ENCODE results near the gene ERICH6B. TPM values are rescaled to one million over a fixed set of nuclear protein-coding genes. Genes with fewer than 3 reads are reported as not detected.

The ERICH6B gene
- total and polyA plus RNA-seq, 2 of the 8 experiments (the other 6 are each of a cell fraction or from before 2014, with no cell fraction given) = not detected

DNA sequence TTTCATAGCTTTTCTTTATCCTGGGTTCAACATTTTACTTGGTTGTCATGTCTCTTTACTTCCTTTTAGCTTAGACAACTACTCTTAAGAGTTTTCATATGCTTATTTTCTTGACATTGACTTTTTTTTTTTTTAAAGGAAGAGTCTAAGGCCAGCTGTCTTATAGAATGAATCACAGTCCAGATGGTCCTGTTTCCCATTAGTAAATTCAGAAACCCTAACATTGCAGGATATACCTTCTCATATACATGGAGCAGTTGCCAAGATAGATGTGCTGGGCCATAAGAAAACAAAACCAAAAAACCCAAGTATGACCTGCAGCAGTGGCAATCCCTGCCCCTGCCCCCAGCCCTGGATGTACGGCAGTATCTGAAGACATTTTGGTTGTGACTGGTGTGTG is 78.0 kb downstream of the ERICH6B start:
- H2AFZ ChIP-seq (ENCODE audit: low read length) = no peak overlapping the region
- H3K36me3 ChIP-seq (ENCODE audit: control insufficient read depth in 2 of 4, insufficient read depth in 4 of 4, low read length in 3 of 4) = peaks cover 0 to 14% (median 8%) of the 10 kb centered on the region in 4 experiments; a peak in 6 of 8 replicates
- 95% methylated on average over 1 of the region's 1 CpG; no CpG with 5 or more reads in 1 of the 2 experiments for WGBS, 2 experiments (ENCODE audit: extremely low coverage in 1 of 2, insufficient coverage in 1 of 2, insufficient read length in 1 of 2, insufficient replicate concordance in 2 of 2, low coverage in 1 of 2, low lambda C conversion rate in 2 of 2, missing lambda C conversion rate in 1 of 2)
- H3K56ac ChIP-seq (replicated peaks; ENCODE audit: insufficient read length, low read depth, low read length) = no peak overlapping the region
- no peak overlapping the region for H3K4me2 ChIP-seq (ENCODE audit: insufficient read depth in 1 of 2, low read depth in 2 of 2, low read length in 2 of 2)
- DNase-seq (ENCODE audit: low read depth in 1 of 2, low spot score in 2 of 2) = no peak
- H3K79me1 ChIP-seq (ENCODE audit: low read depth, low read length) = no peaks in the 10 kb centered on the region
- H3K23ac ChIP-seq (ENCODE audit: insufficient read length) = no peak overlapping the region
- H3K27ac ChIP-seq (ENCODE audit: low read depth, low read length) = no peak overlapping the region
- no peak overlapping the region for H3K9ac ChIP-seq (replicated peaks in 1 of 4; ENCODE audit: extremely low read depth in 1 of 4, low read depth in 3 of 4, low read length in 3 of 4)
- H2BK120ac ChIP-seq (replicated peaks; ENCODE audit: low read depth, low read length) = no peak overlapping the region
- H4K20me1 ChIP-seq (replicated peaks in 1 of 2; ENCODE audit: control insufficient read depth in 1 of 2, insufficient read depth in 2 of 2, low read length in 2 of 2) = no peaks in the 10 kb centered on the region
- H2BK15ac ChIP-seq (ENCODE audit: low read length) = no peak overlapping the region
- no peak for FAIRE-seq
- H3K4ac ChIP-seq (replicated peaks; ENCODE audit: insufficient read length, low read depth, low read length) = no peak overlapping the region
- H3K9me3 ChIP-seq (ENCODE audit: insufficient read depth in 2 of 2, low read depth in 1 of 2, low read length in 1 of 2) = no peaks in the 10 kb centered on the region
- H2BK5ac ChIP-seq (ENCODE audit: low read depth, low read length) = no peak overlapping the region
- no peak overlapping the region for H4K8ac ChIP-seq (ENCODE audit: extremely low read depth, insufficient read depth, low read length)
- H3K18ac ChIP-seq (ENCODE audit: extremely low read depth, low read length) = no peak overlapping the region
- no peak overlapping the region for H2BK20ac ChIP-seq (ENCODE audit: low read length)
- H2BK12ac ChIP-seq (ENCODE audit: low read depth, low read length) = no peak overlapping the region
- H3K79me2 ChIP-seq (ENCODE audit: control insufficient read depth in 1 of 2, insufficient read depth in 2 of 2, low read length in 2 of 2) = no peaks in the 10 kb centered on the region
- H3K4me1 ChIP-seq (replicated peaks in 1 of 4; ENCODE audit: control insufficient read depth in 3 of 4, insufficient read depth in 4 of 4, low read length in 3 of 4) = peaks cover 0 to 2% (median 0%) of the 10 kb centered on the region in 4 experiments; a peak in 3 of 7 replicates
- H2AK5ac ChIP-seq (ENCODE audit: low read depth, low read length) = no peak overlapping the region
- CTCF ChIA-PET (ENCODE audit: partially characterized antibody) = interaction anchor here (1.0 to 1.5 kb wide), 3 partner anchors 13 to 39 kb away, joined by 3 read pairs; no protein-coding TSS in a partner anchor
- H3K14ac ChIP-seq (ENCODE audit: insufficient read length) = no peak overlapping the region
- no peaks in the 10 kb centered on the region for H3K23me2 ChIP-seq (ENCODE audit: low read depth, low read length)
- H3K4me3 ChIP-seq (ENCODE audit: extremely low read depth in 1 of 4, insufficient read depth in 2 of 4, low read depth in 3 of 4, low read length in 4 of 4) = no peak overlapping the region
- H3K27me3 ChIP-seq (replicated peaks in 1 of 4; ENCODE audit: control insufficient read depth in 3 of 4, extremely low read depth in 1 of 4, insufficient read depth in 3 of 4, low read length in 3 of 4) = no peaks in the 10 kb centered on the region
- no peak overlapping the region for H4K5ac ChIP-seq (ENCODE audit: insufficient read length, low read depth, low read length)
- POLR2A ChIA-PET (ENCODE audit: partially characterized antibody) = no interaction called here
- H4K91ac ChIP-seq (replicated peaks; ENCODE audit: insufficient read length, low read length) = no peak overlapping the region
- no peak for TF ChIP-seq ZNF274 (IDR thresholded peaks at IDR 0.05; ENCODE audit: borderline replicate concordance, extremely low read depth, low read length)
- no peak for TF ChIP-seq TEAD4 (IDR thresholded peaks at IDR 0.05; ENCODE audit: low read depth, low read length)
- no peak for TF ChIP-seq SP1 (IDR thresholded peaks at IDR 0.05; ENCODE audit: low read depth, low read length)
